Measurements from ENCODE around the gene WDR37.

Gene WDR37

DNA sequence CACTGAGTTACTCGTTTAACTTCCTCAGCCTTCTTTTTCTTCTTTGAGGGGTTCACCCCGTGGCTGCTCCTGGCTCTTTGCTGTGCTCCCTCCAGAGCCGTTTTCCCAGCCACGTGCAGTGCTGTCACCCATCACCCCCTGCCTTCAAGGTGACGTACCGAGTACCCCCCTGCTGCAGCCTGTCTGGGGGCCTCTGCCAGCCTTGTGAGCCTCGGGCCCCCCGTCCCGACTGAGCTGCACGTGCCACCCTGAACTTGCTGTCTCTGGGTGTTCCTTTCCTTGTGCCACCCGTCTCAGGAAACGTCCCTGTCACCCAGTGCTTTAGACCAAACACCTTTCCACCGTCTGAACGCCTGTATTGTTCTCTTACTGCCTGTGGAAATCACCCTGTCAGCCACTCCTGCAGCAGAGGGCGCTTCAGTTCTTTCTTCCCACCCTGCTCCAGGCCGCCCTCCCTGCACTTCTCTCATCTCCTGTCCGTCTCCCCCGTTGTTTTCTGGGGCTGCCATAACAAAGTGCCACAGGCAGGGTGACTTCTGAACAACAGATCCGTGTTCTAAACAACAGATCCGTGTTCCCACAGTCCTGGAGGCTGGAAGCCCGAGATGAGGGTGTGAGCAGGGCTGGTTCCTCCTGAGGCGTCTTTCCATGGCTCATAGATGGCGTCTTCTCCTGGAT lies 44.6 kb downstream of the WDR37 start:
- no peak overlapping the region for H3K4me3 ChIP-seq (ENCODE audit: low read length in 2 of 2)
- H3K36me3 ChIP-seq (ENCODE audit: control insufficient read depth in 2 of 2, insufficient read depth in 2 of 2, low read length in 2 of 2) = peaks cover 62 to 69% of the 10 kb centered on the region in 2 donors
- no peaks in the 10 kb centered on the region for H3K4me1 ChIP-seq (ENCODE audit: control insufficient read depth in 2 of 2, insufficient read depth in 2 of 2, low read length in 2 of 2)
- H3K27me3 ChIP-seq (ENCODE audit: control insufficient read depth in 2 of 2, insufficient read depth in 2 of 2, low read length in 2 of 2) = no peaks in the 10 kb centered on the region
- H3K9ac ChIP-seq (ENCODE audit: low read depth in 1 of 2, low read length in 2 of 2) = no peak overlapping the region
- no peaks in the 10 kb centered on the region for H3K9me3 ChIP-seq (ENCODE audit: control insufficient read depth in 2 of 2, low read length in 2 of 2)
- no peak overlapping the region for H3K27ac ChIP-seq (ENCODE audit: low read depth in 2 of 2, low read length in 2 of 2)

DNA sequence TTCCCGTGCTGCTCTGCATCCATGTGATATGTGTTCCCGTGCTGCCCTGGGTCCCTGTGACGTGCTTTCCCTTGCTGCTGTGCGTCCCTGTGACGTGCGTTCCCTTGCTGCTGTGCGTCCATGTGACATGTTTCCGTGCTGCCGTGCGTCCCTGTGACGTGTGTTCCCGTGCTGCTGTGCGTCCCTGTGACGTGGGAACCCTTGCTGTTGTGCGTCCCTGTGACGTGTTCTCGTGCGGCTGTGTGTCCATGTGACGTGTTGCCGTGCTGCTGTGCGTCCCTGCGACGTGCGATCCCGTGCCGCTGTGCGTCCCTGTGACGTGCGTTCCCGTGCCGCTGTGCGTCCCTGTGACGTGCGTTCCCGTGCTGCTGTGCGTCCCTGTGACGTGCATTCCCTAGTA lies 45.8 kb downstream of the WDR37 start:
- Histone ChIP-seq H3K27ac (ENCODE audit: low read depth in 2 of 2, low read length in 2 of 2) (no peak overlapping the region), H3K4me1 (ENCODE audit: control insufficient read depth in 2 of 2, insufficient read depth in 2 of 2, low read length in 2 of 2) (peaks cover 0 to under 1% of the 10 kb centered on the region in 2 donors), H3K4me3 (ENCODE audit: low read length in 2 of 2) (no peak overlapping the region), H3K27me3 (ENCODE audit: control insufficient read depth in 2 of 2, insufficient read depth in 2 of 2, low read length in 2 of 2) (no peaks in the 10 kb centered on the region), H3K9ac (ENCODE audit: low read depth in 1 of 2, low read length in 2 of 2) (no peak overlapping the region), H3K36me3 (ENCODE audit: control insufficient read depth in 2 of 2, insufficient read depth in 2 of 2, low read length in 2 of 2) (peaks cover 59 to 66% of the 10 kb centered on the region in 2 donors), H3K9me3 (ENCODE audit: control insufficient read depth in 2 of 2, low read length in 2 of 2) (no peaks in the 10 kb centered on the region)

DNA sequence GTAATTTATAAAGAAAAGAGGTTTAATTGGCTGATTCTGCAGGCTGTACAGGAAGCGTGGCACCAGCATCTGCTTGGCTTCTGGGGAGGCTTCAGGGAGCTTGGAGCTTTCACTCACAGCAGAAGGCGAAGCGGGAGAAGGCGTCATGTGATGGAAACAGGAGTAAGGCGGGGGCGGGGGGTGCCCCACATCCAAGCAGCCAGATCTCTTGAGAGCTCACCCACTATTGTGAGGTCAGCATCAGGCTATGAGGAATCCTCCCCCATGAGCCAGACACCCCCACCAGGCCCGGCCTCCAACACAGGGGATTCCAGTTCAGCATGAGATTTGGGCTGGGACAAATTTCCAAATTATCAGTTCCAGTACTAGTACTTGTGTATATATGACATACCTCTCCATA lies 46.2 kb downstream of the WDR37 start:
- no peak overlapping the region for H3K9ac ChIP-seq (ENCODE audit: low read depth in 1 of 2, low read length in 2 of 2)
- peaks cover 56 to 63% of the 10 kb centered on the region in 2 donors for H3K36me3 ChIP-seq (ENCODE audit: control insufficient read depth in 2 of 2, insufficient read depth in 2 of 2, low read length in 2 of 2)
- no peak overlapping the region for H3K27ac ChIP-seq (ENCODE audit: low read depth in 2 of 2, low read length in 2 of 2)
- H3K9me3 ChIP-seq (ENCODE audit: control insufficient read depth in 2 of 2, low read length in 2 of 2) = no peaks in the 10 kb centered on the region
- H3K4me1 ChIP-seq (ENCODE audit: control insufficient read depth in 2 of 2, insufficient read depth in 2 of 2, low read length in 2 of 2) = peaks cover 2 to 5% of the 10 kb centered on the region in 2 donors
- no peaks in the 10 kb centered on the region for H3K27me3 ChIP-seq (ENCODE audit: control insufficient read depth in 2 of 2, insufficient read depth in 2 of 2, low read length in 2 of 2)
- H3K4me3 ChIP-seq (ENCODE audit: low read length in 2 of 2) = no peak overlapping the region

DNA sequence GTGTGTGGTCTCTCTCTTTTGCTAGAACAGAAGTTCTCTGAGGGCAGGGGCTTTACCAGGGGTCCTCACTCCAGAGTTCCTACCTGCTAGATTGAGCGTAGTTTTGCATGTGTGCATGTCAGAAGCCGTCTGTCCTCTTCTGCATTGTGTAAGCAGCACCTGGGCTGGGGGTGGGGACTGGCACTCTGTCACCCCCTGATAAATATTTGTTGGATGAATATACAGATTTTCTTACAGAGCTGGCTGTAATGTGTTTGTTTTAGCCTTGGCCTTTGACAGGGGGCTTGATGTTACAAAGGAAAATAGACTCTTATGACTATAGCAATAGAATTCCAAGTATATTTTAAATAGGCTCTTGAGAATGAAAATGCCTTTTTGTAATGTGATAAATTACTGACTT lies 46.6 kb downstream of the WDR37 start:
- no peak overlapping the region for H3K4me3 ChIP-seq (ENCODE audit: low read length in 2 of 2)
- H3K9me3 ChIP-seq (ENCODE audit: control insufficient read depth in 2 of 2, low read length in 2 of 2) = no peaks in the 10 kb centered on the region
- peaks cover 57 to 62% of the 10 kb centered on the region in 2 donors for H3K36me3 ChIP-seq (ENCODE audit: control insufficient read depth in 2 of 2, insufficient read depth in 2 of 2, low read length in 2 of 2)
- no peak overlapping the region for H3K9ac ChIP-seq (ENCODE audit: low read depth in 1 of 2, low read length in 2 of 2)
- no peak overlapping the region for H3K27ac ChIP-seq (ENCODE audit: low read depth in 2 of 2, low read length in 2 of 2)
- H3K27me3 ChIP-seq (ENCODE audit: control insufficient read depth in 2 of 2, insufficient read depth in 2 of 2, low read length in 2 of 2) = no peaks in the 10 kb centered on the region
- H3K4me1 ChIP-seq (ENCODE audit: control insufficient read depth in 2 of 2, insufficient read depth in 2 of 2, low read length in 2 of 2) = peaks cover 2 to 9% of the 10 kb centered on the region in 2 donors

DNA sequence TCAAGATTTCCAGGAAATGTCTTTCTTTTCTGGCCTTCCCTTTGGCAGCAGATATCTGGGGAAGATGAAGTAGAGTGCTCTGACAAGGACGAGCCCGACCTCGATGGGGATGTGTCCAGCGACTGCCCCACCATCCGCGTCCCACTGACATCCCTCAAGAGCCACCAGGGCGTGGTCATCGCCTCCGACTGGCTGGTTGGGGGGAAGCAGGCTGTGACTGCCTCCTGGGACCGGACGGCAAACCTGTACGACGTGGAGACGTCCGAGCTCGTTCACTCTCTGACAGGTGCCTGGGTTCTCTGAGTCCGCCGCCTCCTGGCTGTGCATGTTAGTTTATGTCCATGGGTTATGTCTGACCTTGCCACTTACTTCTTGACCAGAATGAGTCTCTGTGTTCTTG lies 47.4 kb downstream of the WDR37 start:
- Histone ChIP-seq H3K36me3 (ENCODE audit: control insufficient read depth in 2 of 2, insufficient read depth in 2 of 2, low read length in 2 of 2) (peaks cover 60 to 63% of the 10 kb centered on the region in 2 donors), H3K4me1 (ENCODE audit: control insufficient read depth in 2 of 2, insufficient read depth in 2 of 2, low read length in 2 of 2) (peaks cover 2 to 9% of the 10 kb centered on the region in 2 donors), H3K4me3 (ENCODE audit: low read length in 2 of 2) (no peak overlapping the region), H3K27ac (ENCODE audit: low read depth in 2 of 2, low read length in 2 of 2) (no peak overlapping the region), H3K27me3 (ENCODE audit: control insufficient read depth in 2 of 2, insufficient read depth in 2 of 2, low read length in 2 of 2) (no peaks in the 10 kb centered on the region), H3K9me3 (ENCODE audit: control insufficient read depth in 2 of 2, low read length in 2 of 2) (no peaks in the 10 kb centered on the region), H3K9ac (ENCODE audit: low read depth in 1 of 2, low read length in 2 of 2) (no peak overlapping the region)

DNA sequence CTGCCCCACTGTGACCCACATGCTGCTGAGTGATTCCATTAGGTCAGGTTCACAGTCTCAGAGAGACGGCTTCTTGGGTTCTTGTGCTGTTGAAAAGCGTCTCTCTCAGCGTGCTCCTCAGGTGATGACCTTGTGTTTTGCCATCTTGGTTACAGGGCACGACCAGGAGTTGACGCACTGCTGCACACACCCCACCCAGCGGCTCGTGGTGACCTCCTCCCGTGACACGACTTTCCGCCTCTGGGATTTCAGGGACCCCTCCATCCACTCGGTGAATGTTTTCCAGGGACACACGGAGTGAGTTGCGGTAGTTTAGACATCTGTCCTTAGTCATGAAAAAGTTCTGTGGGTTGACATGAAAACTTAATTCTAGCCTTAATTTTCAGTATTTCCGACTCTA lies 48.8 kb downstream of the WDR37 start:
- H3K9ac ChIP-seq (ENCODE audit: low read depth in 1 of 2, low read length in 2 of 2) = no peak overlapping the region
- no peak overlapping the region for H3K27ac ChIP-seq (ENCODE audit: low read depth in 2 of 2, low read length in 2 of 2)
- no peaks in the 10 kb centered on the region for H3K27me3 ChIP-seq (ENCODE audit: control insufficient read depth in 2 of 2, insufficient read depth in 2 of 2, low read length in 2 of 2)
- peaks cover 61 to 63% of the 10 kb centered on the region in 2 donors for H3K36me3 ChIP-seq (ENCODE audit: control insufficient read depth in 2 of 2, insufficient read depth in 2 of 2, low read length in 2 of 2)
- no peak overlapping the region for H3K4me3 ChIP-seq (ENCODE audit: low read length in 2 of 2)
- H3K9me3 ChIP-seq (ENCODE audit: control insufficient read depth in 2 of 2, low read length in 2 of 2) = no peaks in the 10 kb centered on the region
- peaks cover 5 to 13% of the 10 kb centered on the region in 2 donors for H3K4me1 ChIP-seq (ENCODE audit: control insufficient read depth in 2 of 2, insufficient read depth in 2 of 2, low read length in 2 of 2)

DNA sequence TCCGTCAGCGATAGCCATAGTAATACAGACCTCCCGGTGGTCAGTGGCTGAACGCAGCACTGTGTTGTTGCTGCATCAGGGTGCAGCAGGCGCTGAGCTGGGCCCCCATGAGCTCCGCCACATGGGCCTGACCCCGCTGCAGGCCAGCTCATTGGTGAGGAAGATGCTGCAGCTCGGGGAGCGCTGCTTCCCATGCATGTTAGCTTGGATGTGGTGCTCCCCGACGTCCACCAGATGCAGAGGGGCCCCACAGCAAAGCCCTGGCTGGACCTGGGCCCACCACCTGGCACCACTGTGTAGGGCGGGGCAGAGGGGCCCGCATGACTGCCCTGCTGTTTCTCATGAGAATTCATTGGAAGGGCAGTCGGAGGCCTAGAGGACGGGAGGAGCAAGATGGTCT lies 50.8 kb downstream of the WDR37 start:
- Histone ChIP-seq H3K9ac (ENCODE audit: low read depth in 1 of 2, low read length in 2 of 2) (no peak overlapping the region), H3K9me3 (ENCODE audit: control insufficient read depth in 2 of 2, low read length in 2 of 2) (no peaks in the 10 kb centered on the region), H3K4me1 (ENCODE audit: control insufficient read depth in 2 of 2, insufficient read depth in 2 of 2, low read length in 2 of 2) (peaks cover 11 to 17% of the 10 kb centered on the region in 2 donors), H3K27ac (ENCODE audit: low read depth in 2 of 2, low read length in 2 of 2) (peak overlapping the region; percentile 25 to 27), H3K4me3 (ENCODE audit: low read length in 2 of 2) (no peak overlapping the region), H3K36me3 (ENCODE audit: control insufficient read depth in 2 of 2, insufficient read depth in 2 of 2, low read length in 2 of 2) (peaks cover 49 to 63% of the 10 kb centered on the region in 2 donors), H3K27me3 (ENCODE audit: control insufficient read depth in 2 of 2, insufficient read depth in 2 of 2, low read length in 2 of 2) (no peaks in the 10 kb centered on the region)

DNA sequence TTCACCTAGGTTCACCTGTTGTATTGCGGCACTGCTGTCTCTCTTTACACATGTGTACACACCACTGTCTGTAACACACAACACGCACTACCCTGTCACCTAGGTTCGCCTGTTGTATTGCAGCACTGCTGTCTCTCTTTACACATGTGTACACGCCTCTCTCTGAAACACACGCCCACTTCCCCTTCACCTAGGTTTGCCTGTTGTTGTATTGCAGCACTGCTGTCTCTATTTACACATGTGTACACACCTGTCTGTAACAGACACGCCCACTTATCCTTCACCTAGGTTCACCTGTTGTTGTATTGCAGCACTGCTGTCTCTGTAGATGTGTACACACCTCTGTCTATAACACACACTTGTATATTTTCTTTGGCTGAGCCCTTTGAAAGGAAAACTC lies 51.5 kb downstream of the WDR37 start:
- peak overlapping the region; percentile 25 to 27 for H3K27ac ChIP-seq (ENCODE audit: low read depth in 2 of 2, low read length in 2 of 2)
- H3K9me3 ChIP-seq (ENCODE audit: control insufficient read depth in 2 of 2, low read length in 2 of 2) = no peaks in the 10 kb centered on the region
- H3K9ac ChIP-seq (ENCODE audit: low read depth in 1 of 2, low read length in 2 of 2) = no peak overlapping the region
- no peak overlapping the region for H3K4me3 ChIP-seq (ENCODE audit: low read length in 2 of 2)
- peaks cover 11 to 17% of the 10 kb centered on the region in 2 donors for H3K4me1 ChIP-seq (ENCODE audit: control insufficient read depth in 2 of 2, insufficient read depth in 2 of 2, low read length in 2 of 2)
- peaks cover 49 to 68% of the 10 kb centered on the region in 2 donors for H3K36me3 ChIP-seq (ENCODE audit: control insufficient read depth in 2 of 2, insufficient read depth in 2 of 2, low read length in 2 of 2)
- H3K27me3 ChIP-seq (ENCODE audit: control insufficient read depth in 2 of 2, insufficient read depth in 2 of 2, low read length in 2 of 2) = no peaks in the 10 kb centered on the region

DNA sequence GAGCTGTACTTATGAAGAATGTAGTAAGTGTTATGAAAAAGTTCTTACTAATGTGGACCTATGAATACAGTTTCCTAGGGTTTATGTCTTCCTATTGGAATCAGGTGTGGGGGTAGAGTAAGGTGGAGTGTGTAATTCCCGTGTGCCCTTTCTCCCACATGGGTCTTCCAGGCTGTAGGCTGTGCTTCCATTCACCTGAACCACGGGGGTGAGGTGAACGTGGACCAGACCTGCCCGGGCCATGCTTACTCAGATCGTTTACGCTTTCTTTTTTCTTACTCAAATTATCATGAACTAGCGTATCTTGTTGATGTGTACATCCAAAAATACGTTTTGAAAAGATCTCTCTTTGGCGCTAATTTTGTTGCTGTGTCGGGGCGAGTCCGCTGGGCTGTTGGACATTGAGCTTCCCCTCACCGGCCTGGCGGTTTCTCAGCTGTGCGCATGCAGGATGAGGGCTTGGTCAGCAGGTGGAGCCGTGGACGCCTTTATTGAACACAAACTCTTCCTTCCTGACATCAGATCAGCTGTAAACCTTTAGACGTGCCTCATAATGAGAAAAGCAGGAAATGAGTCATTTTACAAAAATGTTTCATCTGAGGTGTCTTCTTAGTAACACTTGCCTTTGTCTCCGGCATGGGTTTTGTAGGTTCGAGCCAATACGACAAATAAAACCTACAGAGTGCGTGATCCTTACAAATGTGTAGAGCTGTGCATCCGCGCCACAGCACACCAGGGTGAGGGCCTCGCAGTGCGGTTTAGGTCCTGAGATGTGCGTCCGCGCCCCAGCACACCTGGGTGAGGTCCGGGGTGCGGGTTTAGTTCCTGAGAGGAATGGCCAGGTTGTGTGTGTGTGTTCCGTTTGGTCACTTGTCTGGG lies 53.8 kb downstream of the WDR37 start:
- Histone ChIP-seq H3K27ac (ENCODE audit: low read depth in 2 of 2, low read length in 2 of 2) (peak overlapping the region; percentile 75), H3K4me3 (ENCODE audit: low read length in 2 of 2) (no peak overlapping the region), H3K9ac (ENCODE audit: low read depth in 1 of 2, low read length in 2 of 2) (peak overlapping the region; percentile 16 to 36), H3K36me3 (ENCODE audit: control insufficient read depth in 2 of 2, insufficient read depth in 2 of 2, low read length in 2 of 2) (peaks cover 41 to 65% of the 10 kb centered on the region in 2 donors), H3K27me3 (ENCODE audit: control insufficient read depth in 2 of 2, insufficient read depth in 2 of 2, low read length in 2 of 2) (no peaks in the 10 kb centered on the region), H3K9me3 (ENCODE audit: control insufficient read depth in 2 of 2, low read length in 2 of 2) (no peaks in the 10 kb centered on the region), H3K4me1 (ENCODE audit: control insufficient read depth in 2 of 2, insufficient read depth in 2 of 2, low read length in 2 of 2) (peaks cover 17 to 24% of the 10 kb centered on the region in 2 donors)

DNA sequence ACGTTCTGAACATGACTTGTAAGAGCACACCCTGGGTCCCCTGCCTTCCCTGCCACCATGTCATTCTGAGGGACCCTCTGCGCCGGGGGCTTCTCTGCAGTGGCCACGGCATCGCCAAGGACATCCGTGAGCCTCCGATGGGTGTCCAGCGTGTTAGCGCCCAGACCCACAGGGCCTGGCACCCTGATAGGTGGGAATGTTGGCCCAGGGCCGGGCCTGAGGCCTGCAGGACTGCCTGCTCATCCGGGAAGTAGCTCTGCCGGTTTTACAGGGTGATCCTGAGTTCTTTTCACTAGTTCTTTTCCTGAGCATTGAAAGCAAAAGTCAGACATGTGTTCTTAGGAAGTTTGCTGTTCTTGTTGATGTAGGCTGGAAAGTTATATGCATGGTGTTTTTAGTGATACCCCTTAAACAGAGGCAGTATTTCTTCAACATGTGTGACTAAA lies 54.5 kb downstream of the WDR37 start:
- Histone ChIP-seq H3K27ac (ENCODE audit: low read depth in 2 of 2, low read length in 2 of 2) (peak overlapping the region; percentile 75), H3K9ac (ENCODE audit: low read depth in 1 of 2, low read length in 2 of 2) (peak overlapping the region; percentile 16 to 36), H3K36me3 (ENCODE audit: control insufficient read depth in 2 of 2, insufficient read depth in 2 of 2, low read length in 2 of 2) (peaks cover 36 to 63% of the 10 kb centered on the region in 2 donors), H3K4me1 (ENCODE audit: control insufficient read depth in 2 of 2, insufficient read depth in 2 of 2, low read length in 2 of 2) (peaks cover 18 to 31% of the 10 kb centered on the region in 2 donors), H3K27me3 (ENCODE audit: control insufficient read depth in 2 of 2, insufficient read depth in 2 of 2, low read length in 2 of 2) (no peaks in the 10 kb centered on the region), H3K4me3 (ENCODE audit: low read length in 2 of 2) (no peak overlapping the region), H3K9me3 (ENCODE audit: control insufficient read depth in 2 of 2, low read length in 2 of 2) (no peaks in the 10 kb centered on the region)

Measured in mucosa of rectum (tissue), 2 donors.